HepG2 (cell line): Measurements from ENCODE around the gene KDM4E.
A peak's percentile ranks its signal among the peaks of the same experiment; 100 is the strongest.

Experiments
- PRPF4 ChIP-seq: fragments of 200-400 bp; formaldehyde crosslinking; IDR thresholded peaks from 2 replicates; pipeline ENCODE4 v1.6.1; 2016; ENCODE audit warnings: low read length, low read depth; ENCODE audit not compliant: poor library complexity, severe bottlenecking
- RARG ChIP-seq: sonication (generic); formaldehyde crosslinking; IDR thresholded peaks from 2 replicates; pipeline ENCODE4 v1.4.0; 2020; ENCODE audit warnings: low read depth, mild to moderate bottlenecking, missing genetic modification reagents
- THRA ChIP-seq: sonication (generic); formaldehyde crosslinking; IDR thresholded peaks from 2 replicates; pipeline ENCODE4 v1.4.0; 2020; ENCODE audit warnings: missing genetic modification reagents, borderline replicate concordance
- ZNF343 ChIP-seq: sonication (generic); formaldehyde crosslinking; IDR thresholded peaks from 2 replicates; pipeline ENCODE4 v1.4.0; 2020; ENCODE audit warnings: mild to moderate bottlenecking, missing genetic modification reagents
- ZNF691 ChIP-seq: sonication (generic); formaldehyde crosslinking; IDR thresholded peaks from 2 replicates; pipeline ENCODE4 v1.4.0; 2020; ENCODE audit warnings: missing genetic modification reagents, low read depth, mild to moderate bottlenecking, borderline replicate concordance
- TF ChIP-seq, protein P1 (sequence below): sonication (generic); formaldehyde crosslinking; IDR thresholded peaks from 2 replicates; pipeline ENCODE4 v1.4.0; 2020; ENCODE audit warnings: missing genetic modification reagents
- TF ChIP-seq, protein P2 (sequence below): sonication (generic); formaldehyde crosslinking; IDR thresholded peaks from 2 replicates; pipeline ENCODE4 v1.5.0; 2020; ENCODE audit warnings: mild to moderate bottlenecking, missing genetic modification reagents, moderate library complexity

DNA sequence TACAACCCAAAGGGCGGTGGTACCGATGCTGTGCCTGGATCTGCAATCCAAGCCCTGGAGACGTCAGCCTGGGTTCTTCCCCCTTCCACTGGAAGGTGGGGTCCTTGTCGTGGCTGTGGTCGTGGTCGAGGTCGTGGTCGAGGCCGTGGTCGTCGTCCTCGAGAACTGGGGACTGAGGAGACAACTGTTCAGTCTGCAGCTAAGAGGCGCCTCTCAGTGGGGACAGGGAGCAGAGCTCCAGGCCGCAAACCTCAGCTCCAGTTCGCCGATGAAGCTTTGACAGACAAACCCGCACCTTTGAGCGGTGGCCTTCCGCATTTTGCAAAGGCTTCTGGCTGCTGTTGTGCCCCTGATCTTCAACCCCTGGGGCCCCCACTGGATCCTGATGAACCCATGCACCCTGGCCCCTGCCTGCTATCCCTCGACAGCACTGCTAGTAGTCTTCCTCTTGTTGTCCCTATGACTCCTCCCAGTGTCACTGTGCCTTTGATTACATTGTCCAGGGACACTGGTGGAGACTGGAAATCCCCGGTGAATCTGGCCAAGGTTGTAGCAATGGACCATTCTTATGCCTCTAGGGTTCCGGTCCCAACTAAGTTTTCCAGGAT lies 25.6 kb downstream of the KDM4E start:
- TF ChIP-seq THRA (CRISPR knock-in tag) (no peak), PRPF4 (no peak), RARG (CRISPR knock-in tag) (no peak), ZNF691 (no peak), ZNF343 (no peak)
- TF ChIP-seq, protein P1, sequence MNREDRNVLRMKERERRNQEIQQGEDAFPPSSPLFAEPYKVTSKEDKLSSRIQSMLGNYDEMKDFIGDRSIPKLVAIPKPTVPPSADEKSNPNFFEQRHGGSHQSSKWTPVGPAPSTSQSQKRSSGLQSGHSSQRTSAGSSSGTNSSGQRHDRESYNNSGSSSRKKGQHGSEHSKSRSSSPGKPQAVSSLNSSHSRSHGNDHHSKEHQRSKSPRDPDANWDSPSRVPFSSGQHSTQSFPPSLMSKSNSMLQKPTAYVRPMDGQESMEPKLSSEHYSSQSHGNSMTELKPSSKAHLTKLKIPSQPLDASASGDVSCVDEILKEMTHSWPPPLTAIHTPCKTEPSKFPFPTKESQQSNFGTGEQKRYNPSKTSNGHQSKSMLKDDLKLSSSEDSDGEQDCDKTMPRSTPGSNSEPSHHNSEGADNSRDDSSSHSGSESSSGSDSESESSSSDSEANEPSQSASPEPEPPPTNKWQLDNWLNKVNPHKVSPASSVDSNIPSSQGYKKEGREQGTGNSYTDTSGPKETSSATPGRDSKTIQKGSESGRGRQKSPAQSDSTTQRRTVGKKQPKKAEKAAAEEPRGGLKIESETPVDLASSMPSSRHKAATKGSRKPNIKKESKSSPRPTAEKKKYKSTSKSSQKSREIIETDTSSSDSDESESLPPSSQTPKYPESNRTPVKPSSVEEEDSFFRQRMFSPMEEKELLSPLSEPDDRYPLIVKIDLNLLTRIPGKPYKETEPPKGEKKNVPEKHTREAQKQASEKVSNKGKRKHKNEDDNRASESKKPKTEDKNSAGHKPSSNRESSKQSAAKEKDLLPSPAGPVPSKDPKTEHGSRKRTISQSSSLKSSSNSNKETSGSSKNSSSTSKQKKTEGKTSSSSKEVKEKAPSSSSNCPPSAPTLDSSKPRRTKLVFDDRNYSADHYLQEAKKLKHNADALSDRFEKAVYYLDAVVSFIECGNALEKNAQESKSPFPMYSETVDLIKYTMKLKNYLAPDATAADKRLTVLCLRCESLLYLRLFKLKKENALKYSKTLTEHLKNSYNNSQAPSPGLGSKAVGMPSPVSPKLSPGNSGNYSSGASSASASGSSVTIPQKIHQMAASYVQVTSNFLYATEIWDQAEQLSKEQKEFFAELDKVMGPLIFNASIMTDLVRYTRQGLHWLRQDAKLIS (CRISPR knock-in tag) = no peak
- TF ChIP-seq, protein P2, sequence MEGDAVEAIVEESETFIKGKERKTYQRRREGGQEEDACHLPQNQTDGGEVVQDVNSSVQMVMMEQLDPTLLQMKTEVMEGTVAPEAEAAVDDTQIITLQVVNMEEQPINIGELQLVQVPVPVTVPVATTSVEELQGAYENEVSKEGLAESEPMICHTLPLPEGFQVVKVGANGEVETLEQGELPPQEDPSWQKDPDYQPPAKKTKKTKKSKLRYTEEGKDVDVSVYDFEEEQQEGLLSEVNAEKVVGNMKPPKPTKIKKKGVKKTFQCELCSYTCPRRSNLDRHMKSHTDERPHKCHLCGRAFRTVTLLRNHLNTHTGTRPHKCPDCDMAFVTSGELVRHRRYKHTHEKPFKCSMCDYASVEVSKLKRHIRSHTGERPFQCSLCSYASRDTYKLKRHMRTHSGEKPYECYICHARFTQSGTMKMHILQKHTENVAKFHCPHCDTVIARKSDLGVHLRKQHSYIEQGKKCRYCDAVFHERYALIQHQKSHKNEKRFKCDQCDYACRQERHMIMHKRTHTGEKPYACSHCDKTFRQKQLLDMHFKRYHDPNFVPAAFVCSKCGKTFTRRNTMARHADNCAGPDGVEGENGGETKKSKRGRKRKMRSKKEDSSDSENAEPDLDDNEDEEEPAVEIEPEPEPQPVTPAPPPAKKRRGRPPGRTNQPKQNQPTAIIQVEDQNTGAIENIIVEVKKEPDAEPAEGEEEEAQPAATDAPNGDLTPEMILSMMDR = peak; percentile 21; the same call in 1 of the 2 replicates
